GM06990 (cell line): ENCODE measurements around the gene NPTXR.

Experiments
- DNase-seq: peaks from one replicate; pipeline ENCODE4 v3.0.0-alpha.2; 2011; ENCODE audit not compliant: insufficient read length; ENCODE audit errors: extremely low read depth
- H3K27me3 ChIP-seq: replicated peaks from 2 replicates; pipeline ENCODE4 v1.6.0; 2011; ENCODE audit warnings: low read length; ENCODE audit not compliant: control insufficient read depth, insufficient read depth
- H3K36me3 ChIP-seq: 2 replicates; pipeline ENCODE4 v1.5.1; 2011; ENCODE audit warnings: low read length; ENCODE audit not compliant: control insufficient read depth, insufficient read depth
- H3K4me3 ChIP-seq: replicated peaks from 2 replicates; pipeline ENCODE4 v1.5.1; 2011; ENCODE audit warnings: low read depth, mild to moderate bottlenecking, control low read depth, low read length
- CTCF ChIP-seq: IDR thresholded peaks from 2 replicates; pipeline ENCODE4 v1.5.1; 2011; ENCODE audit warnings: low read length, control low read depth, mild to moderate bottlenecking, inconsistent platforms; ENCODE audit not compliant: insufficient read depth, poor library complexity, severe bottlenecking

Gene NPTXR

DNA sequence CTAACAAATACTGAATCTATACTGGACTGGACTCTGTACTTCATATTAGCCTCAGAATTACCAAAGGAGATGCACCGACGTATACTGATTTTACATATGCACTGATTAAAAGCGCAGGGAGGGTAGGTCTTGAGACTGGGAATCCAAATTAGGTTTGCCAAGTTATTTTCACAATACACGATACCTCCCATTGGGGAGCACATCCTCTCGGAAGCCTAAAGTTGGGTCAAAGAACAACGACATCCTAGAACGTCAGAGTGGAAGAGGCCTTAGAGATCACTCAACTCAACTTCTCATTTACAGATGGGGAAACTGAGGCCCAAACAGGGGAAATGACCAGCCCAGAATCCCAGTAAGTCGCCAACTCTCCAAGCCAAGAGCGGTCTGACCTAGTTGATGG, 50.5 kb downstream of the NPTXR start:
- H3K4me3 ChIP-seq: peak overlapping the region; percentile 97
- H3K36me3 ChIP-seq: no peaks in the 10 kb centered on the region; the same call in 1 of the 2 replicates
- H3K27me3 ChIP-seq: no peaks in the 10 kb centered on the region
- no peak for TF ChIP-seq CTCF
- DNase-seq: no peak

- H3K4me3 ChIP-seq: peak overlapping the region; percentile 97
- H3K36me3 ChIP-seq: no peaks in the 10 kb centered on the region; the same call in 1 of the 2 replicates
- DNase-seq: no peak
- no peak for TF ChIP-seq CTCF
- H3K27me3 ChIP-seq: no peaks in the 10 kb centered on the region
Measured at GRCh38 chr22:38792833-38793232, 51.0 kb downstream of the NPTXR start.

DNA sequence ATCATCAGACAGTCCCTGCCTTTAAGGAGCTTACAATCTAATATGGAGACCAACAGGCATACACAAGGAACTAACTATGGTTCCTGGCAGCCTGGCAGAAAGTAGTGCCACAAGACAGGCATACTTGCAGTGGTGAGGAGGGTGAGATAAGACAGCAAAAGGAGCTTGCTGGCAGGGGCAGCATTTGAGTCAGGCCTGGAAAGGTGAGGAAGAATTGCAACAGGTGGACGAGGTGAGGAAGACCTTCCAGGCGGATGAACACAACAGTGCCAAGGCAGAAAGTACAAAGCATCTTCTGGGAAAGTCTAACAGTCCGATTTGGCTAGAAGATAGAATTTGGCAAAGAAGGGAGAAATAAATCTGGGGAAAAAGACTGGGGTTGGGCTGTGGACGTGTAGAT, 54.2 kb downstream of the NPTXR start:
- H3K4me3 ChIP-seq: no peak overlapping the region
- no peaks in the 10 kb centered on the region; the same call in 1 of the 2 replicates for H3K36me3 ChIP-seq
- no peaks in the 10 kb centered on the region for H3K27me3 ChIP-seq
- no peak for TF ChIP-seq CTCF
- no peak for DNase-seq

- Histone ChIP-seq H3K36me3 (no peaks in the 10 kb centered on the region; the same call in 1 of the 2 replicates), H3K27me3 (no peaks in the 10 kb centered on the region), H3K4me3 (no peak overlapping the region)
- TF ChIP-seq CTCF: no peak
- DNase-seq: no peak
Measured at GRCh38 chr22:38788846-38789245, 55.0 kb downstream of the NPTXR start.

- DNase-seq: no peak
- Histone ChIP-seq H3K36me3 (no peaks in the 10 kb centered on the region; the same call in 1 of the 2 replicates), H3K4me3 (no peak overlapping the region), H3K27me3 (no peaks in the 10 kb centered on the region)
- TF ChIP-seq CTCF: no peak
Measured at GRCh38 chr22:38788021-38788816, 55.6 kb downstream of the NPTXR start.
